GM21786 (cell line): ENCODE measurements around the gene SAMHD1.
"Not testable (repeated sequence)": the region's sequence is repeated elsewhere in the genome, so short reads cannot be mapped to it uniquely, and the experiment has no call there.

Experiments
- ATAC-seq: cut with Tn5 transposase; IDR thresholded peaks from one replicate; pipeline ENCODE4 v1.9.1; 2021; ENCODE audit not compliant: unreplicated experiment

The SAMHD1 gene

DNA sequence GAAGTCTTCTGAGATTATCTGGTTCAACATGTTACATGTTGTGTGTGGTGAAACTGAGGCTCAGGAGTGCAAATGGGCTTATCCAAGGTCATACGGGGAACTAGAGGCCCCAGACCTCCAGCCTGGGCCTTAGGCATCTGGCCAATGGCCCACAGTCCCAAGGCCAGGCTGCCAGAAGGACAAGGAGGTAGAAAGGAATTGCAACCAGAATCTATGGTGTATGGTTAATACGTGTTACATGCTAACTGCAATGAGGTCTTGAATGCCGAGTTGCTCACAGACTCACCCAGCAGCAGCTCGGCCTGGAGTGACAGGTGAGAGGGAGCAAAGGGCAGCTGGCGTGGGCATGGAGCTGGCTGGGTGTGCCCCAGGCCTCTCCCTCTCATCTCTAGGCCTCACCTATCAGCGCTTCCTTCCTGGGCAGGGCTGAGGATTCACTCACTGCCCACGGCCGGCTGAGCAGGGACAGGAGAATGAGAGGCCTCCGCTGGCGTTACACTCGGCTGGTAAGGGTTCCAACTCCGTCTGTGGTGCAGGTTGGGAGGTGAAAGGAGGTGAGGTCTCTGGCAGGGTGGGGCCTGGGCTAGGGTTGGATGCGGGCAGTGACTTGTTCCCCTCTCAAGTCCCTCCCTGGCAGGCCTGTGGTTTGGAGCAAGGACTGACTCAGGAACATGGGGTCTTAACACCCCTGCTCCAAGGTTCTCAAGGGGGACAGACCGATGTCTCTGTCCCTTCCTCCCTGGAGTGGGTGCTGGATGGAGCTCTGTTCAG is 75.6 kb downstream of the SAMHD1 start, which contains the start of gene TLDC2:
Gene TLDC2 (plus strand): TSS at position 437 of the 771 bp plus-strand sequence. CDS start 37 bp downstream, at position 474.
- no peak for ATAC-seq

DNA sequence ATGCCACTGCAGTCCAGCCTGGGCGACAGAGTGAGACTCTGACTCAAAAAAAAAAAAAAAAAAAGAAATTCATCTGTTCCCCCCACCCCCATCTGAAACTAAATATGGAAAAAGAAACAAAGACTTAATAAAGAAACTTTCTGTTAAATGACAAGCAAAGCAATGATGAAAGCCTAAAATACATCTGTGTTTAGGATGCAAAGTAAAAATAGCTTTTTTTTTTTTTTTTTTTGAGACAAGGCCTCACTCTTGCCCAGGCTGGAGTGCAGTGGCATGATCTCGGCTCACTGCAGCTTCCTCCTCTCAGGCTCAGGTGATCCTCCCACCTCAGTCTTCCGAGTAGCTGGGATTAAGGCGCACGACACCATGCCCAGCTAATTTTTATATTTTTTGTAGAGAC is 76.4 kb downstream of the SAMHD1 start:
- ATAC-seq: not testable (repeated sequence)

DNA sequence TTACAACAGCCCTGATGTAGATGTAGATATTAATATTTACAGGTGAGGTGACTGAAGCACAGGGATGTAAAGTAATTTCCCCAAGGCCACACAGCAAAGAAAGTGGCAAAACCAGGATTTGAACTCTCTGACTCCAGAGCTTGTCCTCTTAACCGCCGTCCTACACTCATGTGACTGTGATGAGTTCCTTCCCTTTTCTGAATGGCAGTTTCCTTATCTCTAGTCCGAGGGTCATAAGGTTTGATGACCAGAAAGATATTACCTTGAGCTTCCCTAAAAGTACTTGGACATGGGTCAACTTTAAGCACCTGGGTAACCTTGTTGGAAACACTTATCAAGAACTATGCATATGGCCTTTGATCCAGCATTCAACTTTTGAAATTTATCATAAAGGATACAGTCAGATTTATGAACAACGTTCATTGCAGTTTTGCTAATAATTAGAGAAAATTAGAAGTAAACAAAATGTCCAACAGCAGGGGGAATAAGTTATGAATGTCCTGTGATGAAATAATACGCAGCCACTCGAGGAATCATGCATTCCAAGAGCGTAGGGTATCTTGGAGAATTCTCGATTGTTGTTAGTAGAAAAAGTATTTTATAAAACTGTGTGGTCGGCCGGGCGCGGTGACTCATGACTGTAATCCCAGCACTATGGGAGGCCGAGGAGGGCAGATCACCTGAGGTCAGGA is 77.9 kb downstream of the SAMHD1 start:
- no peak for ATAC-seq

DNA sequence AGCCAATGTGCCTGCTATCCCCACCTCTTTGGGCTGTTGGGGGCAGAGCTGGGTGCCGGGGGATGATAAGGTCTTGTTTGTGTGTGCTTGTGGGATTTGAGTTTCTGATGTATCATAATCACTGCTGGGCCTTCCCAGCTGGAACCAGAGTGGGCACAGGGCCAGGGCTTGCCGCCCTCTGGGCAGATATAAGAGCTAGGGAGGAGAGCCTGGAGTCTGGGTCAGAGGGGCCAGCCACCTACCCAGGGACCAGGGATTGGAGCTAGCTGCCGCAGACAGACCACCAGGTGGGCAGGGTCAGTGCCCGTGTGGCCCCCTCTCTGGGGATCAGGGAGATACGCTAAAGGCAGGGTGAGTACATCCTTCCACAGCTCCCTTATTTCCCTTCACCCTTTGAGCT is 78.7 kb downstream of the SAMHD1 start:
- no peak for ATAC-seq

DNA sequence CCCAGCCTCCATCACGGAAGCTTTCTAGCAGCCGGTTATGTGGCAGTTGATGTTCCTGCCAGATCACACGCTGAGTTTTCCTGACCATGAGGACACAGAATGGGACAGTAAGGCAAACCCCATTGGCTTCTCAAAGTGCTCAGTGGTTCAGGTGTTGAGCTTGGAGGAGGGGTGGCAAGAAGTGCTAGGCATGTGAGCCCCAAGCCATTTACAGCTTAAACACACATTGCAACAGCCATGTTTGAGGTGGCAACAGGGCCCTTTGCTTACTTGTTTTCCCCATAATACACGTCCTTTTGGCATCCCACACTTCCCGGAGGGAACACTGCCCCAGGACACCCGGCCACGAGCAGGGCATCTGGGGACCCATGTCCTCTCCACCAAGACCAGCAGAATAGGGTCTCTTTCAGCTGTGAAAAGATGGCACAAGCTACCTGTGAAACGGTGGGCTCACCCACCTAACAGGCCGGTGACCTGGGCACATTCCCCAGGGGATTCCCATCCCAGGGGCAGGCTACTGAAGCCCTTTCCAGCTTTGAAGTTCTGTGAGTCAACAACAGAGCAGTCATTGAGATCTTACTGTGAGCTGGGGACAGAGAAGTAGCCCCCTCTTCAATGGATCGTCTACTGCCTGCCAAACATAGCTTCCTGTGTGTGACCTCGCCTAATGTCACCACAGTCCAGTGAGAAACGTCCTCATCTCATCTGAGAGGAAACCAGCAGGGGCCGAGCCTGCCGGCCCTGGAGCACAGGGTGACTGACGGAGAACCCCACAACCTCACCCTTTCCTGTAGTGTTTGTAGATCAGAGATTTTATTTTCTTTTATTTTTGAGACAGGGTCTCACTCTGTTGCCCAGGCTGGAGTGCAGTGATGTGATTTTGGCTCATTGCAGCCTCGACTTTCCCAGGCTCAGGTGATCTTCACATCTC is 79.6 kb downstream of the SAMHD1 start:
- no peak for ATAC-seq

DNA sequence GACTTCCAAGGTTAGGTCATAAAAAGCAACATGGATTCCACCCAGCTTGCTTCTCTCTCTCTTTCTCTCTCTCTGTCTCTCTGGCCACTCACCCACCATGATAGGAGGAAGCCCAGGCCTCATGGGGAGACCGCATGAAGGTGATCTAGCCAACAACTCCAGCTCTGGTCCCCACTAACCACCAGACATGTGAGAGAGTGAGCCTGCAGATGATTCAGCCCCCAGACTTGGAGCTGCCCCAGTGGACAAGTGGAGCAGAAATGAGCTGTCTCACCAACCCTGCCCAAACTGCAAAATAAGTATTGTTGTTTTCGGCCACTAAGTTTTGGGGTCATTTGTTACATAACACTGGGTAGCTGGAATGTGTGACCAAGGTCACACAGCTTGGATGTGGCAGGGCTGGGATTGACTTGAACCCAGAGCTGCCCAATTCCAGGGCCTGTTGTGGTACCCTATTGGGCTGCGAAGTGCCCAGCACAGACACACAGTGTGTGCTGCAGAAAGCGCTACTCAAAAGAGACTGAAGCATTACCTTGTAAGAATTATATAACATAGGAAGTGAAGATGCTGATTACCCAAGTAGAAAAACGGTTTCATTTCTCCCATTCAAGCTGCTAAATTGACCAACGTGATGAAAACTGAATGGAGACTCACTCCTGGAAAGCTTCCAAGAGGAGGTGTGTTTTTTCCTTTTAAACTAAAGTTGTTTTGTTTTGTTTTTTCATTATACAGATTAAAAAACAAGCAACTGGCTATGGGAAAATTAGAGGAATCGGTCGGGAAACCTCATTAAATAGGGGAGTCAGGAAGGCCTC is 84.6 kb downstream of the SAMHD1 start:
- ATAC-seq: no peak

DNA sequence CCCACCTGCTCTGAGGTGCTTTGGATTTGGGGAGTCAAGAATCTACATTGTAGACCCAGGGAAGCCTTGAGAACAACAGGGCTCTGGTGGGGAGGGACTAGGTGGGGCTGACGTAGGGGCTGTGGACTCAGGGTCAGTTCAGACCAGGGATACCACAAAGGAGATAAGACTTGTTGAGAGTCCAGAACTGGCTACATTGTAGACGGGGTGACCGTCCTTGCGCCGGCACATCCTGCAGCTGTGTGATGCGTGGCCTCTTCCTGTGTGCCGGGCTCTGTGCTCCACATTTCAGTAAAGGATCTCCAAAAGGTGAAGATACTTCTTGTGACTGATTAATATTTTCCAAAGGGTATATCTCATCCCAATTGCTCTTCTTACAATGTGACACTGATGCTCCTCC is 85.3 kb downstream of the SAMHD1 start:
- ATAC-seq: no peak

DNA sequence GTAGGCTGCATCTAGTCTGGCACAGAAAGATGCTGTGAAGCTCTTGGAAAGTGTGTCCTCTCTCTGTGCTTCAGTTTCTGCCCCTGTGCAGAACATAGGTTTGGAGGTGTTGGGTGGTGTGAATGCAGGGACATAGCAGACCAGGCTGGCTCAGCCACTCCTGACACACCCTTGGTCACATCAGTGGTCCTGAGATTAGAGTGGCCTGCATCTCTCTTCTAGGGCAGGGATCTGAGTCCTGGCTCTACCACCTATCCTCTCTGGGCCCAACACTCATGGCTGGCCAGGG is 85.7 kb downstream of the SAMHD1 start:
- ATAC-seq: no peak

DNA sequence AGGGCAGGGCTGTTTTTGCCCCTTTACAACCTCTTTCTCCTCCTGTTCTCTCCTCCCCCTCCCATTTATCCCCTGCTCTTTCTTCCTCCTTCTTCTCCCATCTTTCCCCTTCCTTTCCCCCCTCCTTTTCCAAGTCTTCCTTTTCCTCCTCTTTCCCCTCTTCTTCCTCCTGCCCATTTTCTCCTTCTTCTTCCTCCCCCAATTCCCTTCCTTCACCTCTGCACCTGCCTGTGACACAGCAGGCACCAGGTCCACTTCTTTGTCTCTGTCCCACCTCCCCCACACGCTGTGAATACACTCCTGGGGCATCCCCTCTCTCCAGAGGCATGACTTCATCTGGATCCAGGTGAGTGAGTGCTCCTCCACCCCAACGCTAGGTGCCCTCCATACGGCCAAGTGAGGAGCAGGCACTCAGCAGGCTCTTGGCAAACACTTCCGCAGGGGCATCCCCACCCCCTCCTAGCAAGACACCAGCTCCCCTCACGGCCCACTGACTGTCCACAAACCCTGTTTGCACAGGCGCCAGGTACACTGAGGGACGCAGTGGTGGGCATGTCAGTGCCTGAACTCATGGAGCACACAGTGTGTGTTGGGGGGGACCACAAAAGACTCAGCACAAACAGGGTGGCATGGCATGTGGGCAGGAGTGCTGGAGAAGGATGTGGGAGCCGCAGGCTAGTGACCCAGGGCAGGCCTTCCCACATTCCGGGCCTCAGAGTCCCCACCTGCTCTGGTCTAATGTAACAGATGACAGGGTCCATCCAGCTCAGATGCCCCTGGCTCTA is 86.2 kb downstream of the SAMHD1 start:
- ATAC-seq: no peak

DNA sequence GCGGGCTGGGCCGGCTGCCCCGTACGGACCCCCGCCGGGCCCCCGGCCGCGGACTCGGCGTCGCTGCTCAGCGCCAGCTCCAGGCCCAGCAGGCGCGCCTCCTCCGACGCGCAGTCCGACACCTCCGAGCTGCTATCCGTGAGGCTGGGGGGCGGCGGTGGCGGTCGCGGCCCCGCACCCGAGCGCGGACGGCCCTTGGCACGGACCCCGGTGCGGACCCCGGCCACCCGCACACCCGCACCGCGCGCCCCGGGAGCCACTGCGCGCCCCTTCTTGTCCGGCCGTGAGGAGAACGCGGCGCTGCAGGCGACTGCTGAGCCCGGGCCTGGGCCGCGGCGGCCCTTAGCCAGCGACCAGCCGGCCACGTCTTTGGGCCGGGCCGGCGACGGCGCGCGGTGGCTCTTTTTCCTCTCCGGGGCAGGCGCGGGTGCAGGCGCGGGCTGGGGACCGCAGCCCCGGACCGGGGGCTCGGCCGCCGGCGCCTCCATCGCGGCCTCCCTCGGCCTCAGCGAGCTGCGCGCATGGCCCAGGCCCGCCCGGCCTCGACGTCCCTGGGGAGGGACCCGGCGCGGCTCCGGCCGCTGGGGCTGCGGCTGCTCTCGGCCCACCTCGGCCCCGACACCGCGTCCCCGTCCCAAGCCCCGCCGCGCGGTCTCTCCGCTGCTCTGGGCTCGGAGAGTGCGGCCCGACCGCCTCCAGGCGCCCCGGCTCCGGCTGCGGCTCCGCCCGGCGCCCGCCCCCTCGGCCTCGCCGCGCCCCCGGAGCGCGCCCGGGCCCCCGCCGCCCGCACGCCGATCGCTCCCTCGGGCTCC is 88.4 kb downstream of the SAMHD1 start:
- ATAC-seq: no peak

DNA sequence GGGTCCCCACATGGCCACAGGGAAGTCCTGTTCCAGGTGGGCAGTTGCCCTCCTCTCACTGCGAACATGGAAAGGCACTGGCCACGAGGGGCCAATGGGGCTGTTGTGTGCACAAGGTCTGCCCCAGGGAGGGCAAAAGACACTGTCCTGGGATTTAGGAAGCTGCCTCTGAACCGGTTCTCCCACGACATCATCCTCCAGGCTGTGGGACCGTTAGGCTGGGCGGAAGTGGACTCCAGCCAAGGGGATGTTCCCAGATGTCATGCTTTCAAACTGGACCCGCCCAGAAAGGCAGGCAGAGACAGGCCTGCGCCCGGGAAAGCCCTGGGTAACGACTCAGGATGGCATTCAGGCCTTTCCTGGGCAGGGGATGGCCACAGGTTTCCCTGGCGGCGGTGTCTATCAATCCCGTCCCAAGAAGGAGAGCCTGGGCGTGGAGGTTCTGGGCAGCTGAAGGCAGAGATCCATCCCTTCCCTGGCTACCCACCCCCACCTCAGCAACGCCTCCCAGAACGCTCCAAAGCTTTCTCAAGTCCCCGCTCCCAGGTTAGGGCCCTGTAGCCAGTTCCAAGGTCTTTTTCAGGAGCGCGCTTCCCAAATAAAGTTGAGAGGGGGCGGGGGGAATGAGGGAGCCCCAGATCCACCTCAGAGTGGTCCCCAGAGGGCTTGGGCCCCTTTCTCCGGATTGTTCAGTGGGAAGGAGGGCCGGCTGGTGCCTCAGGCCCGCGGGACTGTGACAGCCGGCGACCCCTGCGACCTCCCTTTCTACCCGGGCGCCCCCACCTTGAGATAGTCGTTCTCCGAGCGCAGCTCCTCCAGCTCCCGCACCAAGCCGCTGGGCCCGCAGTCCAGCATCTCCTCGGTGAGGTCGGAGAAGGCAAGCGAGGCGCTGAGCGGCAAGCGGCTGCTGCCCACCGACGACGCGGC is 89.4 kb downstream of the SAMHD1 start:
- no peak for ATAC-seq

DNA sequence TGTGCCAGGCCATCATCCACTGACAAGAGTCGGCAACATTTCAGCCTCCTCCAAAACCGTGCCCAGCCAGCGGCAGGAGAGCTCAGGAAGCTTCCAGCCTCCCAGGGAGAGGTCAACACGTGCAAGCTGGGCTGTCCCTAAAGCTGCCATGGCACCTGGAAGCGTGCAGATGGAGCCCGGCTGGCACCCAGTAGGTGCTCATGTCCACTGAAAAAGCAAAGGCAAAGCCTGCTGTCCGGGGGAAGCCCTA is 90.0 kb downstream of the SAMHD1 start:
- no peak for ATAC-seq

DNA sequence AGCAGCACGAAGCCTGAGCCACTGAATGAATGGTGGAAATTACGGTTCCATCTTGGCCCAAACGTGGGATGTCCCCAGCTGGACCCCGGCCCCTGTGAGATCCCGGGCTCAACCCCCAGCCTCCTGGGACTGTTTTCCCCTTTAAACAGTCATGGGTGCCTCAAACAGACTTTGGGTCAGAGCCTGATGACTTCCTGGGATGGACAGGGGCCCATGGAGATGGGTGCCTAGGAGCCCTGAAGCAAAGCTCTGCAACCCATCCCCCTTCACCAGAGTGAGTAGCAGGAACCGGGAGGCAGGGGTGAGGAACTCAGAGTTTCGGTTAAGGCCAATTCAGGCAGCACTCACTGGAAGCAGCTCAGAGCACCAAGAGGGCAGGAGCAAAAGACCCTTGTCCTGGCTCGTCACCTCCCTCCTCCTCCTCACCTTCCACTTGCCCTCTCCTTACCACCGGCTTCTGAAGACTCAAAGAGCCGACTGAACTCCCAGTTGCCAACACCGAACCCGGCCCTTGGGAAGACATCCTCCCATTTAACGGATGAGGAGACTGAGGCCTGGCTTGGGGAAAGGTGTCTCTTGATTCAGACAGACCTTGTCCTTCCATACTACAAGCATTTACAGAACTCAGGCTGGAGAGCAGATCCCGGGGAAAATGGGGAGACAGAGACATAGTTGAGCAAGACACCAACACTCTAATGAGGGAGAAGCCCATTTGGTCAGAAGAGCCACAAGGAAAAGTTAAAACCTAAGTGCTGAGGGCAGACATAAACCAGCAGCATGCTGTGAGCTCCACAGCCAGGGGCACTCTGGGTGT is 90.5 kb downstream of the SAMHD1 start:
- no peak for ATAC-seq

DNA sequence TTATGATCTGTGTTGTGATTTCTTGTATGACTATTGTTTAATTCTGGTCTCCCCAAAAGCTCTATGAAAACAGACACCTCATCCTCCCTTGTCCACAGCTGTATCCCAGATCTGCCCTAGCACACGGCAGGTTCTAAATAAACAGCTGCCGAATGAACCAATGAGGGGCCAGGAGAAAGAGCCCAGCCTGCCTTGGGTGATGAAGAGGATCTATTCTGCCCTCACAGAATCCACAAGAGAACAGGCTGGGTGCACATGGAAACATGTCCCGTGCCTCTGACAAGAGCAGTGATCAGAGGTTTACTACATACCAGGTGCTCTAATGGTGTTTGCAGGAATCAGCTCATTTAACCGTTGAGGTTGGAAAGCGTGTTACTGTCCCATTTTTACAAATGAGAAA is 91.2 kb downstream of the SAMHD1 start:
- no peak for ATAC-seq

DNA sequence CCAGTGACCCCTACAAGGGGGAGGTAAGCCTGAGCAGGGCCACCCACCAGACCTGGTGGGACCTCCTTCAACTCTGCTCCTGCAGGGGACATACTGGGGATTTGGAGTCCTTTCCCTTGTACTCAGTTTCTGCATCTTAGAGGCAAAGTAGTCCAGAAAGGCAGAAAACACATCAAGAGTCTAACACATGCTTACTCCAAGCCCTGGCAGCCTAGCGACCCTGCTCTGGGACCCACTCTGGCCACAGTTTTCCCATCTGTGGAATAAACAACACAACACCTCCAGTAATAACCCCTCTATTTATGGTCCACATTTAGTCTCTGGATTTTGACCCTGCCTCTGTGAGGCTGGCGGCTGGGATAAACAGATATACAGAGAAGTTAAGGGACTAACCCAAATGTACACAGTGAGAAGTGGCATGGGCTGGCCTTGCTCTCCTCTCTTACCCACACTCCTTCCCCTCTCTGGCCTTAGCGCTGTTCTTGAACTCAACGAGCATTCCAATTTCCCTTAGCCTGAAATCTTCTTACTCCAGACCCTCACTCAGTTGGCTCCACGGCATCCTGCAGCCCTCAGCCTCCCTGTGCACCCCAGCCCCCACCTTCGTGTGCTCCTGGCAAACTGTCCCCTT is 91.7 kb downstream of the SAMHD1 start:
- ATAC-seq: no peak

DNA sequence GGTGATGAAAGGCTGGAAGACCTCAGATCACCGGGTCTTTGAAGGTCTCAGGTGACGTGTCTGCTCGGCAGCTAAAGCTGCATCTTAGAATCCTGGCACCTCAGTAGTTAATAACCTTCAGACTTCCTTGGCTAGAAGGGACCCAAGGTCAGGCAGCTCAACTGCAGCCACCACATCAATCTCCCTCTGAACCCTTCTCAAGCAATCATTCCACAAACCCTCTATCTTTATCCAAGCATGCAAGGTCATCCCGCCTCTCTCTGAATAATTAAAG is 92.3 kb downstream of the SAMHD1 start:
- ATAC-seq: no peak
